Central memory CD4-positive, alpha-beta T cell (primary cell): ENCODE measurements around the gene MTHFR.

Source experiments
- DNase-seq: peaks from one replicate; pipeline ENCODE4 v3.0.0; 2022

Gene MTHFR

DNA sequence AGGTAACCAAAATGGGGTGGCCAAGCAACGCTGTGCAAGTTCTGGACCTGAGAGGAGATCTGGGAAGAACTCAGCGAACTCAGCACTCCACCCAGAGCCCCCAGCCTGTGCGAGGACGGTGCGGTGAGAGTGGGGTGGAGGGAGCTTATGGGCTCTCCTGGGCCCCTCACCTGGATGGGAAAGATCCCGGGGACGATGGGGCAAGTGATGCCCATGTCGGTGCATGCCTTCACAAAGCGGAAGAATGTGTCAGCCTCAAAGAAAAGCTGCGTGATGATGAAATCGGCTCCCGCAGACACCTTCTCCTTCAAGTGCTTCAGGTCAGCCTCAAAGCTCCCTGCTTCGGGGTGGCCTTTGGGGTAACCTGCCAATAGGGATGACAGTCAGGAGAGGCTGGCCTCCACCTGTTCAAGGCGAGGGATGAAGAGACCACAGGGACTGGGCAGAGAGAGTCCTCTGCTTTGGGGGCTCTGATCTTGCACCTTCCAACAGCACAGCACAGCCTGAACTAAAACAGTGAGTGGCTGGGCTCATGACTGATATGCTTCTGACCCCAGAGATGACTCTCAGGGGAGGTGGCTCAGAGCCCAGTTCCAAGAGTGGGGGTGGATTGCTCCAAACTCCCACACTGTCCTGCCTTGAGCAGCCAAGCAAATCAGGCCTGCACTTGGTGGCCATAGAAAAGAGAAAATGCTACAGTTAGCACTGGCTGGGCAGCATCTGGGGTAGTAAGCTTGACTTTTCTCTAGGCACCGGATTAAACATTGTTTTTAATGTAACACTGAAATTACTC, 9.5 kb downstream of the MTHFR start:
- DNase-seq = no peak

GRCh38 chr1:11795238-11795890, 10.4 kb downstream of the MTHFR start:
- DNase-seq = no peak

DNA sequence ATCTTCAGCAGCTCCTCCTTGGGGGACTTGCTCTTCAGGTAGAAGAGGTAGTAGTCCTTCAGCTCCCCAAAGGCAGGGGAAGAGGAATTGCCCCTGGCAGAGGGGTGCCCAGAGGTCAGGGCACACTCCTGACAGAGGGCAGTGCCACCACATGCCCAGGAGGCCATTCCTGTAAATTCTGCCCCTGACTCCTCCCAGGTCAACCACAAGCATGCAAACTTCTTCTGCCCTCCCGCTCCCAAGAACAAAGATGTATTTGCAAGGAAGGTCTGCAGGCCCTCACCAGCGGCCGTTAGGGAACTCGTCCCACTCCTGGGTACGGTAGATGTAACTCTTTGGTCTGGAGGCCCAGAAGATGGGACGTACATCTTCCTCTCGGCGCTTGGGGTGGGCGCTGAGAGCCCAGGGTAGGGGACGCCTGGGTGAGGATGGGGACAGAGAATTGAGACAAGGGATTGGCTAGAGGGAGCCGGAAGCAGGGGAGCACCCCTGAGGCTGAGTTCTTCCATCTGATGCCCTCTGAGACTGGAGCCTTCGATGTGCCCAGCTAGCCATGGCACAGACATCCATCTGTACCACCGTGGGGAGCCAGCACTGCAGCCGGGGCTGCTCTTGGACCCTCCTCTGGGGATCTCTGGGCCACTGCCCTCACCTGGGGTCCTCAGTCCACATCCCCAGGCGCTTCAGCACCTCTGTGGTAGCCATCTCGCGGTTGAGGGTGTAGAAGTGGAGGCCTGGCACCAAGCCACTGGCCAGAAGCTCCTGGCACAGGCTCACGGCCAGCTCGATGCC, 11.1 kb downstream of the MTHFR start:
- no peak for DNase-seq

DNA sequence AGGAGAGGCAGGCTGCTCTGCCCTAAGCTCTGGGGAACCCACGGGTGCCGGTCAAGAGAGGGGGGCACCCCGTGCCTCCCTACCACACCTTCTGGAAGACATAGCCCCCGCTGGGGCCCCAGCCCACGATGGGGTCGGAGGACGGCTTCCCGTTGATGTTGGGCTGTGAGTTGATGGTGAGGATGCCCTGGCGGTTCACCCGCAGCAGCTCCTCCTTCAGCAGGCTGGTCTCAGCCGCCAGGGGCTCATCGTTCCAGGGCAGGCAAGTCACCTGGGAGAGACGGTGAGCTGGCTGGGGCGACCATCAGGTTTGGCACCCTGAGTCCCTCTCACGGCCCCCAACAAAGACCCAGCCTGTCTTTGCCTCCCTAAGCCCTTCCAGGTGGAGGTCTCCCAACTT, 11.9 kb downstream of the MTHFR start:
- DNase-seq = no peak

GRCh38 chr1:11792106-11792505, 13.7 kb downstream of the MTHFR start:
- no peak for DNase-seq

DNA sequence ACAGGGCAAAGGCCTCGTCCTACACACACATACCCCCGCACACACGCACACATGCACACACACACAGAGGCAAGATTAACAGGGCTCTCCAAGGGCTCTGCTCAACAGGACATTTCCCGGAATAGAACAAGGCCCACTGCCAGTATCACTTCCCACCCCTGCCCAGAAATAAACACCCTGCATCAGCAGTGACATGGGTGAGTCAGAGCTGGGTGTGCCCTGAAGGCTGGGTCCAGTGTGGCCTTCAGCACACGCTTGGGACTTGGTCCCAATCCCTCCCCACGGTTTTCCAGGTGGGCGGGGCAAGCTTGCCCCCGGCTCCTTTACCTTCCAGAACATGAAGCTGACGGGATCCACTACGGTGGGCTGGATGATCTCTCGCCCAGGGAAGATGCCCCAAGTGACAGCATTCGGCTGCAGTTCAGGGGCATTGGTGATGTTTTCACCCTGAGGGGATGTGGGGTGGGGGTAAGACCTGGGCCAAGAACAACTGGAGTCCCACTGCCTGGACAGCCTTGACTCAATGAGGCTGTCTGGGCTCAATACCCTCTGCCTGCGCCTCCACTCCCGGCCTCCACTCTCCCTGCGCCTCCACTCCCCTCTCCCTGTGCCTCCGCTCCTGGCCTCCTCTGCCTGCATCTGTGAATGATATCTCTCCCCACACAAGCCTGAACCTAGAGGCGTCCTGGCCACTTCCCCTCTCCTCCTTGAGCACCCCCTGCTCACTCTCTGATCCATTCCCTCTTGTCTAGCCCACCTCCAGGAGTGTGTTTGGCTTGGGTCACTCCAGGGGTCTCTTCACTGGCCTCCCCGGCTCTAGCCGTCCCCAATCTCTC, 14.7 kb downstream of the MTHFR start:
- DNase-seq = no peak

DNA sequence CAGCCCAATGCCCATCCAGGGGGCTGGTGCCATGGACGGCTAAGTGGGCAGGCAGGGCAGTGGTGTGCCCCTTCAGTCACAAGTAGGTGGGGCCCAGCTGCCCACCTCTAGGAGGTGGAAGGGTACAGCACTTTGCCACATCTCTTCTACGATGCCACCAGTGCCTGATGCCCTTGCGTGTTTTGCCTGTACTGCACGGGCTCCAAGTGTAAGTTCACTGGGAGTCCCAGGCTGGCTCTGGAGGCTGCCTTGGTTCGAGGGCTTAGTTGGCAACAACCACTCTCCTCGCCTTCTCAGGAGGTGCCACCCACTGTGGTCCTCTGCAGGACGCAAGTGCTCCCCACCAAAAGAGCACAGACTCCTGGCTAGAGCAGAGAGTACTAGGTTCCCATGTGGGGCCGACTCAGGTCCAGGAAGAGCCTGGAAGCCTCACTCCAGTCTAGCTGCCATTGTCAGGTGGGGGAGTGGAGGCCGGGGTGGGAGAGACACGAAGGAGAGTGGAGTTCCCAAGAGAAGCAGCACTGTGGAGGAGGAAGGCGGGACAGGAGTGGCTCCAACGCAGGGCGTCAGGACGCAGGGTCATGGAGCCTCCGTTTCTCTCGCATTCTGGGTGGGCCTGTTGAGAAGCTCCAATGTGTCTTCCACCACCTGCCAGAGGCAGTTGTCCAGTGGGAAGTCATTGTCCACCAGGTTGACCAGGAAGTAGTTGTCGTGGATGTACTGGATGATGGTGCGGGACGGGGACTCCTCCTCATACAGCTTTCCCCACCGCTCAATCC, 15.5 kb downstream of the MTHFR start:
- DNase-seq = no peak

DNA sequence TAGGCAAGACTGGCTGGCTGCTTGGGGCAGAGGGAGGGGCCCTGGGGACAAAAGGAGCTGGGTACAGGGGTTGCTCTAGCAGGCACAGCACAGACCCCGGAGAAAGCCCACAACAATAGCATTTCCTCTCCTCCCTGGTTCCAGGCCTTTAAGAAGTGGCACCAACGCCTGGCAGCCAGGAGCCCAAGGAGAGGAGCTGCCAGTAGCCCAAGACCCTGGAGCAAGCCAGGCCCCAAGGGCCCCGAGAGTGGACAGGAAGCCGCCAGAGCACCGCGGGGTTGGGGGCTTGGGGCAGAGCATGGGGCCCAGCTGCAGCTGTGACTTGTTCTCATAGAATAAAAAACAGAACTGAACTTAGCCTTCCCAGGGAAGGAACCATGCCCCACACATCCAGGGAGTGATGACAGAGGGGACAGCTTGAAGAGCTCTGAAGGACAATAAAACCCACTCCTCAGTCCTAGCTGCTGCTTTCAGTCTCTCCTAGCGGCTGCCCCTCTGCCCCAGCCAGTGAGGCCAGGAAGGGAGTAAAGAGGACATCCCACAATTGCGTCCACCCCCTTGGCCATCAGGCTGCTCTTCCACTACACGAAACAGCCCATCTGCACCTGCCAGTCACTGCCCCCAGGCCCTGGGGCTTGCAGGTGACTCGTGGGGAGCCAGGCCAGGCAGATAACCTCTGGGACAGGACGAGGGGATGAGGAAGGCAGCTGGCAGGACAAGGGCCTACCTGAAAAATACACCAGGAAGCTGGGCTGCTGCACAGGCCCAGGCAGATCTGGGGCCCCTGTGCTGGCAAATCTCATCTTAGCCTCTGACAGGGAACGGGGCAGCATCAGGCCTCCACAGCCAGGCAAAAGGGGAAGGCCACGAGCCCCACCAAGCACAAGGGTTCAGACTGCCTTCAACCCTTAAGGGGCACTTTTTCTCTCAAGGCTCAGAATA, 16.4 kb downstream of the MTHFR start:
- no peak for DNase-seq

GRCh38 chr1:11788549-11789053, 17.2 kb downstream of the MTHFR start:
- DNase-seq = no peak

- DNase-seq = no peak
Measured at GRCh38 chr1:11787804-11788436, 17.8 kb downstream of the MTHFR start.

DNA sequence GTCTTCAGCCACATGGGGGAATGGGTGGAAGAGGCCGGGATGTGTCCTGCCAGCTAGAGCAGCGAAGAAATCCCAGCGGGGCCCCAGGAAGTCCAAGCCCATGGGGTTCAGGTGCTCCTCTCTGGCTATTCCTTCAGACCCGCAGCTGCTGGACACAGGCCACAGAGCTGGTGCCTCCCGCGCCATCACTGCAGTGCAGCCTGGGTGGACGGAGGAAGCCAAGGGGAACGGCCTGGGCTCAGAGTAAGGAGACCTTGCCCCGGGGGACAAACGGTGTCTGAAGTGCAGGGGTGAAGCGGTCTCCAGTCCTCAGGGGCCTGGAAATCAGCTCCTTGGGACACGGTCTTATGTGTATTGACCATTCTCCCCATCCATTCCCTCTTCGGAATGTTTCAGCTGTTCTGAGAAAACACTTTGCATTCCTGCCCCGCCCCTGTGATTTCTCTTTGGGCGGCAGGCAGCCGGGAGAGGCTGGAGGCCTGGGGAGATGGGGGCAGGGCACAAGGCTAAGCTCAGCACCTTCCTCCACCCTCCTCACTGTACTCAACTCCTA, 18.4 kb downstream of the MTHFR start:
- no peak for DNase-seq

GRCh38 chr1:11786168-11786567, 19.6 kb downstream of the MTHFR start:
- DNase-seq = no peak

DNA sequence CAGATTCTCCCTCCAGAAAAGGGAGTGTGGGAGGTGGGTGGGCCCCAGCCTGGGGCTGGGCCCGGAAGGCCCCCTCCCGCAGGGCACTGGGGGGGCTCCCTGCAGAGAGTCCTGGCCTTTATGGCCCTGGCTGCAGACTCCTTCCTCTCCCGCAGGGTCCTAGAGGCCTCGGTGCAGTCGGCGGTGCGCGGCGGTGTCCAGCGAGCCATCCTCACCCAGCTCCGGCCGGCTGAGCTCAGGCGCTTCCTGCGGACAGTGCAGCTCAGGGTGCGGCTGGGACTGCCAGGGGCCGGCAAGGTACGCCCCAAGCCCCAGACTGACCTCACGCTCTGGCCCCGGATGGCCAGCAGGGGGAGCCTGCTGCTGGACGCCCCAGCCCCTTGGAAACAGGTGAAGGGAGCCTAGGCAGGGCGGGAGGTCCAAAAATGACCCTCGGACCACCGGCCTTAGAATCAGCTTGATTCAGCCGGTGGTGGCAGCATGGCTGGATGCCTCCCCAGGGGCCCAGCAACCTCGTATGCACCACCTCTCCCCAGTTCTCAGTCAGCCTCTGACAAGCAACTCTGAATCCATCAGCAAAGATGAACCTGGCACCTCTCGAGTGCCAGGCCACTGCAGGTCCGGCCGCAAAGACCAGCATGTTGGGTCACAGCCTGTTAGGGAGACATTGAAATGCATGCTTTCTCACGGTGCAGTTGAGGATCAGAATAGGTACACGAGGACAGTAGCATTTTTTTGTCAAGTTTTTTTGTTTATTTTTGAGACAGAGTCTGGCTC, 20.6 kb downstream of the MTHFR start:
- no peak for DNase-seq

DNA sequence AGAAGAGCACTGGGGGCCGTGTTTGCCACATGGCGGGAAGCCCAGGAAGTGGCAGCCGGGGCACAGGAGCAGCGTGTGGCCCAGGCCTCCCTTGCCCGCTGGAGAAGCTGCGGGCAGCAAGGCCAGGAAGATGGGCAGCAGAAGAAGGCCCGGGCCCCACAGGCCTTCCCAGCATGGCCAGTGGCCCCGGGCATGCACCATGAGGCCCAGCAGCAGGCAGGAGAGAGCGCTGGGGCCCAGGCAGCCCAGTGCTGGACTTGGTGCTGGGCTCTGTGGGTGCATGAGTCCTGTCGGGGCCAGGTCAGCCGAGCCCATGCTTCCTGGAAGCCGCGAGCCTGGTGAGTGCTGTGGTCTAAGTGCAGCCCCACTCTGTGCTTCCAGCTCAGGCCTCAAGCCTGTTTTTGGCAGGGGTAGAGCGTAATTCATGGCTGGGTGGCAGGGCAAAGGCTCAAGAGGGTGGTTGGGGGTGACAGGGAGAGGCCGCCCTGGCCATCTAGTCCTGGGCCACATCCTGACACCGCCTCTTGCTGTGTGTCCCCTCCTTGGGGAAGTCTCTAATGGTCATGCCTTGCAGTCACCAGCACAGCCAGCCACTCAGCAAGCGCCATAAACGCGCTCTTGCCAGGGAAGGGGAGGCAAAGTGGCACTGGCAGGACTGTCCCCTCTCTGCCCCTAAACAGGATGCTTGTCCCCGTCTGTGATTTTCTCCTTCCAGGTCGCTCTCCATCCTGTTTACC, 21.3 kb downstream of the MTHFR start:
- no peak for DNase-seq

DNA sequence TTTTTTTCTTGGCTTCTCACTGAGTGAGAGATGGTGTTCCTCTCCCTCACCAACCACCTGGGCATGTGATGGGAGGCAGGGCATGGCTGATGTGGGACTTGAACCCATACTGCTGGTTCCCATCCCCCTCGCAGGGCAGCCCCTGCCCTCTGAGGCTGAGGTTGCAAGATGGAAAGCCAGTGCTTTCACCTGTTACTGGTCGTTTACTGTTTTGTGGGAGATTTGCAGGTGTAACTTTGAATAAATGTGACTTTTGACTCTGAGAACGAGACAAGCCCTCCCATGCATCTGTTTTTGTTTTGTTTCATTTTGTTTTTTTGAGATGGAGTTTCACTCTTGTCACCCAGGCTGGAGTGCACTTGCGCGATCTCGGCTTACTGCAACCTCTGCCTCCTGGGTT, 22.2 kb downstream of the MTHFR start:
- DNase-seq = no peak

DNA sequence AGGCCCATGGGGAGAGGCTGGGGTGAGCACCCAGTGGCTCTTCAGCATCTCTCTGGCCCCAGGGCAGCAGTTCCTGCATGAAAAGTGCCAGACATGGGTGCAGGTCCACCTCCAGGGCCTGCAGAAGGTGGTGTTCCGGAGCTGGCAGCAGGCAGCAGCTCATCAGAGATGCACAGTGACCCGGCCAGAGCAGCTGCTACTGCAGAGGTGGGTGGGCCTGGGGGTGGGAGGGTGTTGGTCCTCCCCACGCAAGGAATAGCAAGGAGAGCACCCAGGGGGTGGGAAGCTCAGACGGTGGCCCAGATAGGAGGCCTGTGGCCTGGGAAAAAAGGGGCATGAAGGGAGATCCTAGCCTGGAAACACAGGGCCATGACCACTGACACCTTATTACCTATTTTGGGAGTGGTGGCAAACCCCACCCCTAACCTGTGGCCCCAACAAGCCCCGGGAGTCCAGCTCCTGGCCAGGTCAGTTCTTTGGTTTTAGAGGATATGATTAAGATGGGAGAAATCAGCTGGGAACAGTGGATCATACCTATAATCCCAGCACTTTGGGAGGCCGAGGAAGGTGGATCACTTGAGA, 23.5 kb downstream of the MTHFR start:
- DNase-seq = no peak

GRCh38 chr1:11781297-11781696, 24.5 kb downstream of the MTHFR start:
- no peak for DNase-seq
